GM12878 (cell line): Measurements from ENCODE around the gene SIK2. TPM values are rescaled to one million over a fixed set of nuclear protein-coding genes. Genes with fewer than 3 reads are reported as not detected.

Source experiments
- FOS ChIP-seq: IDR thresholded peaks from 3 replicates; pipeline ENCODE4 v1.6.1; 2011; ENCODE audit warnings: borderline replicate concordance; ENCODE audit not compliant: insufficient read length; ENCODE audit errors: extremely low read depth
- HDAC2 ChIP-seq: fragments of 200-600 bp; sonication (generic); IDR thresholded peaks from 2 replicates; pipeline ENCODE4 v1.6.1; 2017
- MEF2A ChIP-seq: IDR thresholded peaks from 2 replicates; pipeline ENCODE4 v1.6.1; 2011; ENCODE audit warnings: low read depth, mild to moderate bottlenecking, low read length, moderate library complexity; ENCODE audit not compliant: insufficient read depth
- TBL1XR1 ChIP-seq: IDR thresholded peaks from 2 replicates; pipeline ENCODE4 v1.6.1; 2012; ENCODE audit warnings: low read depth, low read length, improper control_type of control experiment
- ZNF217 ChIP-seq: fragments of 450-650 bp; IDR thresholded peaks from 2 replicates; pipeline ENCODE4 v1.6.1; 2017; ENCODE audit warnings: antibody characterized with exemption, mild to moderate bottlenecking
- polyA plus RNA-seq, 11 experiments: library from polyadenylated mRNA; depleted of rRNA in 4 of 11; unstranded in 6 of 11; stranded (reverse) in 5 of 11; fragments of >200 nt; fragmentation: Nextera tagmentation in 4 of 11; fragmentation: Illumina TruSeq in 1 of 11; extraction: Ambion mirVana in 4 of 11; extraction: Trizol in 1 of 11; gene quantifications; 1 replicate in 1 of 11; 2 replicates in 10 of 11; pipeline versions ENCODE4 v1.2.1 to v1.2.3, GENCODE V29; 2011 to 2016; ENCODE audit warnings: inconsistent platforms in 2 of 11, missing spikeins in 2 of 11, low read depth in 1 of 11
- total RNA-seq, 4 experiments: library from RNA; depleted of rRNA in 3 of 4; stranded (reverse); fragments of >200 nt in 3 of 4; fragmentation: Illumina TruSeq in 1 of 4; extraction: Trizol in 1 of 4; gene quantifications; 2 replicates each; pipeline versions ENCODE4 v1.2.1 to v1.2.3, GENCODE V29; 2013 to 2021
- TF ChIP-seq, protein P1 (sequence below): IDR thresholded peaks from 2 replicates; pipeline ENCODE4 v1.6.1; 2012; ENCODE audit warnings: low read depth, low read length, improper control_type of control experiment
- TF ChIP-seq, protein P2 (sequence below), 3 experiments: IDR thresholded peaks in 2 of 3; conservative IDR thresholded peaks in 1 of 3; 2 replicates each; pipeline ENCODE4 v1.5.1; 2011; ENCODE audit warnings: low read depth in 3 of 3, low read length in 3 of 3, mild to moderate bottlenecking in 3 of 3, control low read depth in 2 of 3, moderate library complexity in 2 of 3, inconsistent platforms in 1 of 3, mixed read lengths in 1 of 3; ENCODE audit not compliant: control insufficient read depth in 2 of 3, insufficient read depth in 1 of 3; ENCODE audit errors: extremely low read depth in 1 of 3
- TF ChIP-seq, protein P3 (sequence below): IDR thresholded peaks from 2 replicates; pipeline ENCODE4 v1.6.1; 2012; ENCODE audit warnings: improper control_type of control experiment, low read depth, low read length; ENCODE audit not compliant: insufficient replicate concordance

SIK2 gene
- total and polyA plus RNA-seq, 10 of the 15 experiments (the other 5 are each of a cell fraction or from before 2014, with no cell fraction given) = 0.97 to 14.2 (median 4.5) TPM

DNA sequence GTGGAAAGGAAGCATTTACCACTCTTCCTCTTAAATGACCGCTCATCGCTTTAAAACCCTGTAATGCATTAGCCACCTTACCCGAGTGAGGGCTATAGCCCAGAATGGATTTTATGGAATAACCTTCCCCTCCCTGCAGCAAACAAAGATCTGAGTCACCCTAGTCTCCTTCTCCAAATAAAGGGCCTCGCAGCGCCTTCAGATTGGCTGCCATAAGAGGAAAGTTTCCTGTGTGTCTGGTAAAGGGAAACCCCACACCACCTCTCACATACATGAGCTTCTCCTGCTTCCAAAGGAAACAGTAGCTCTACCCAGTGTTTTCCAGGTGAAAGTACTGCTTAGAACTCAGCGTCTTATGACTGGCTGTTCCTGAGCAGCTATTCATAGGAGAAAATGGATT, 116.2 kb downstream of the SIK2 start (continued):
- TF ChIP-seq, protein P1, sequence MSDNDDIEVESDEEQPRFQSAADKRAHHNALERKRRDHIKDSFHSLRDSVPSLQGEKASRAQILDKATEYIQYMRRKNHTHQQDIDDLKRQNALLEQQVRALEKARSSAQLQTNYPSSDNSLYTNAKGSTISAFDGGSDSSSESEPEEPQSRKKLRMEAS = no peak
- TF ChIP-seq, protein P2, sequence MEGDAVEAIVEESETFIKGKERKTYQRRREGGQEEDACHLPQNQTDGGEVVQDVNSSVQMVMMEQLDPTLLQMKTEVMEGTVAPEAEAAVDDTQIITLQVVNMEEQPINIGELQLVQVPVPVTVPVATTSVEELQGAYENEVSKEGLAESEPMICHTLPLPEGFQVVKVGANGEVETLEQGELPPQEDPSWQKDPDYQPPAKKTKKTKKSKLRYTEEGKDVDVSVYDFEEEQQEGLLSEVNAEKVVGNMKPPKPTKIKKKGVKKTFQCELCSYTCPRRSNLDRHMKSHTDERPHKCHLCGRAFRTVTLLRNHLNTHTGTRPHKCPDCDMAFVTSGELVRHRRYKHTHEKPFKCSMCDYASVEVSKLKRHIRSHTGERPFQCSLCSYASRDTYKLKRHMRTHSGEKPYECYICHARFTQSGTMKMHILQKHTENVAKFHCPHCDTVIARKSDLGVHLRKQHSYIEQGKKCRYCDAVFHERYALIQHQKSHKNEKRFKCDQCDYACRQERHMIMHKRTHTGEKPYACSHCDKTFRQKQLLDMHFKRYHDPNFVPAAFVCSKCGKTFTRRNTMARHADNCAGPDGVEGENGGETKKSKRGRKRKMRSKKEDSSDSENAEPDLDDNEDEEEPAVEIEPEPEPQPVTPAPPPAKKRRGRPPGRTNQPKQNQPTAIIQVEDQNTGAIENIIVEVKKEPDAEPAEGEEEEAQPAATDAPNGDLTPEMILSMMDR (IDR thresholded peaks at IDR 0.05 in 2 of 3, conservative IDR thresholded peaks at IDR 0.05 in 1 of 3; ENCODE audit: control insufficient read depth in 2 of 3, extremely low read depth in 1 of 3, insufficient read depth in 1 of 3, low read depth in 3 of 3, low read length in 3 of 3) = no peak
- TF ChIP-seq FOS = no peak
- TF ChIP-seq MEF2A = no peak
- TF ChIP-seq, protein P3, sequence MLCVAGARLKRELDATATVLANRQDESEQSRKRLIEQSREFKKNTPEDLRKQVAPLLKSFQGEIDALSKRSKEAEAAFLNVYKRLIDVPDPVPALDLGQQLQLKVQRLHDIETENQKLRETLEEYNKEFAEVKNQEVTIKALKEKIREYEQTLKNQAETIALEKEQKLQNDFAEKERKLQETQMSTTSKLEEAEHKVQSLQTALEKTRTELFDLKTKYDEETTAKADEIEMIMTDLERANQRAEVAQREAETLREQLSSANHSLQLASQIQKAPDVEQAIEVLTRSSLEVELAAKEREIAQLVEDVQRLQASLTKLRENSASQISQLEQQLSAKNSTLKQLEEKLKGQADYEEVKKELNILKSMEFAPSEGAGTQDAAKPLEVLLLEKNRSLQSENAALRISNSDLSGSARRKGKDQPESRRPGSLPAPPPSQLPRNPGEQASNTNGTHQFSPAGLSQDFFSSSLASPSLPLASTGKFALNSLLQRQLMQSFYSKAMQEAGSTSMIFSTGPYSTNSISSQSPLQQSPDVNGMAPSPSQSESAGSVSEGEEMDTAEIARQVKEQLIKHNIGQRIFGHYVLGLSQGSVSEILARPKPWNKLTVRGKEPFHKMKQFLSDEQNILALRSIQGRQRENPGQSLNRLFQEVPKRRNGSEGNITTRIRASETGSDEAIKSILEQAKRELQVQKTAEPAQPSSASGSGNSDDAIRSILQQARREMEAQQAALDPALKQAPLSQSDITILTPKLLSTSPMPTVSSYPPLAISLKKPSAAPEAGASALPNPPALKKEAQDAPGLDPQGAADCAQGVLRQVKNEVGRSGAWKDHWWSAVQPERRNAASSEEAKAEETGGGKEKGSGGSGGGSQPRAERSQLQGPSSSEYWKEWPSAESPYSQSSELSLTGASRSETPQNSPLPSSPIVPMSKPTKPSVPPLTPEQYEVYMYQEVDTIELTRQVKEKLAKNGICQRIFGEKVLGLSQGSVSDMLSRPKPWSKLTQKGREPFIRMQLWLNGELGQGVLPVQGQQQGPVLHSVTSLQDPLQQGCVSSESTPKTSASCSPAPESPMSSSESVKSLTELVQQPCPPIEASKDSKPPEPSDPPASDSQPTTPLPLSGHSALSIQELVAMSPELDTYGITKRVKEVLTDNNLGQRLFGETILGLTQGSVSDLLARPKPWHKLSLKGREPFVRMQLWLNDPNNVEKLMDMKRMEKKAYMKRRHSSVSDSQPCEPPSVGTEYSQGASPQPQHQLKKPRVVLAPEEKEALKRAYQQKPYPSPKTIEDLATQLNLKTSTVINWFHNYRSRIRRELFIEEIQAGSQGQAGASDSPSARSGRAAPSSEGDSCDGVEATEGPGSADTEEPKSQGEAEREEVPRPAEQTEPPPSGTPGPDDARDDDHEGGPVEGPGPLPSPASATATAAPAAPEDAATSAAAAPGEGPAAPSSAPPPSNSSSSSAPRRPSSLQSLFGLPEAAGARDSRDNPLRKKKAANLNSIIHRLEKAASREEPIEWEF = no peak
- no peak for TF ChIP-seq HDAC2
- no peak for TF ChIP-seq TBL1XR1
- TF ChIP-seq ZNF217 = no peak
- TF ChIP-seq, all 136 proteins: peak for 0
